Heart left ventricle (tissue), 13 donors: ENCODE measurements around the gene C1S.

Source experiments
- CTCF ChIP-seq, 12 donors: fragments of 200-600 bp; sonication (generic) in 4 of 12; IDR thresholded peaks; one replicate each; pipeline versions ENCODE4 v1.5.0 to v1.8.0; 2018 to 2022; ENCODE audit warnings: antibody characterized with exemption in 12 of 12, mild to moderate bottlenecking in 5 of 12
- POLR2A ChIP-seq, 2 donors: fragments of 450-650 bp; IDR thresholded peaks; one replicate each; pipeline ENCODE4 v1.6.1; 2017; ENCODE audit warnings: antibody characterized with exemption in 2 of 2, mild to moderate bottlenecking in 2 of 2, moderate library complexity in 2 of 2
- donor health status: ischemic (EF 13 %, LVEDD 7.1; RV severe dilation, severe dysfunction).
- donor health status: DM: no; HTN: yes; CAD: no.
- donor health status: DM: no; HTN: no; CAD: no.
- donor health status: ischemic (EF 25% LVEDD 6.9; RV normal size, moderate dysfunction).
- donor health status: ischemic (EF 25% LVEDD 5.7; RV mildly dilated, moderate dysfunction).
- donor health status: ischemic (EF 35%, LVEDD 5.7; RV mildly dilated, moderate dysfunction).
- donor health status: nonischemic (EF 11% LVEDD 7.7; RV severe dilation, severe dysfunction).
- donor health status: DM: yes; HTN: yes; CAD: no.
- donor health status: PGD.
- donor health status: ischemic (EF 29% LVEDD 5.4; RV normal size, mild dysfunction).
- donor health status: nonischemic (EF 23%, LVEDD 6.1; RV moderate dilation, normal function).

- TF ChIP-seq POLR2A (IDR thresholded peaks at IDR 0.05) (no peak), CTCF (IDR thresholded peaks at IDR 0.05) (no peak)
Measured at GRCh38 chr12:7083125-7083524, 22.6 kb downstream of the C1S start.
